Stimulated activated CD8-positive, alpha-beta memory T cell treated with anti-CD3 and anti-CD28 coated beads, Interleukin-2, amount 100 ng/mL, for 1 hour (primary cell): Measurements from ENCODE around the gene LEMD1.
"Not testable (repeated sequence)": the region's sequence is repeated elsewhere in the genome, so short reads cannot be mapped to it uniquely, and the experiment has no call there.

Experiments
- DNase-seq, 2 donors: peaks; one replicate each; pipeline ENCODE4 v3.0.0-alpha.2; 2020; ENCODE audit warnings: low read depth in 2 of 2

LEMD1 gene

GRCh38 chr1:205430696-205431305 is 8.9 kb upstream of the LEMD1 start:
- DNase-seq, result peak; percentile 9 to 37

- DNase-seq, result no peak
Measured at GRCh38 chr1:205429762-205430695, 8.2 kb upstream of the LEMD1 start.

- DNase-seq, result no peak
Measured at GRCh38 chr1:205424901-205425600, 3.2 kb upstream of the LEMD1 start.

GRCh38 chr1:205423814-205424399 is 2.1 kb upstream of the LEMD1 start:
- no peak for DNase-seq

GRCh38 chr1:205422993-205423642 is 1.3 kb upstream of the LEMD1 start:
- no peak for DNase-seq

GRCh38 chr1:205420938-205421337 is 918 bp downstream of the LEMD1 start:
- no peak for DNase-seq

- DNase-seq, result no peak
Measured at GRCh38 chr1:205417870-205418635, 3.8 kb downstream of the LEMD1 start.

- DNase-seq, result no peak
Measured at GRCh38 chr1:205416322-205416721, 5.5 kb downstream of the LEMD1 start.

GRCh38 chr1:205410581-205411298 is 11.1 kb downstream of the LEMD1 start:
- no peak for DNase-seq

GRCh38 chr1:205407970-205408369 is 13.9 kb downstream of the LEMD1 start:
- DNase-seq, result no peak

GRCh38 chr1:205406252-205406651 is 15.6 kb downstream of the LEMD1 start:
- DNase-seq, result not testable (repeated sequence)

GRCh38 chr1:205404484-205404883 is 17.4 kb downstream of the LEMD1 start:
- not testable (repeated sequence) for DNase-seq

GRCh38 chr1:205398586-205398985 is 23.3 kb downstream of the LEMD1 start:
- no peak for DNase-seq

- no peak for DNase-seq
Measured at GRCh38 chr1:205396967-205397616, 24.8 kb downstream of the LEMD1 start.

- DNase-seq, result no peak
Measured at GRCh38 chr1:205395616-205396015, 26.2 kb downstream of the LEMD1 start.

- DNase-seq, result no peak
Measured at GRCh38 chr1:205392650-205393049, 29.2 kb downstream of the LEMD1 start.

- DNase-seq, result no peak
Measured at GRCh38 chr1:205391386-205391785, 30.5 kb downstream of the LEMD1 start.

GRCh38 chr1:205387845-205388244 is 34.0 kb downstream of the LEMD1 start:
- no peak for DNase-seq

- DNase-seq, result not testable (repeated sequence)
Measured at GRCh38 chr1:205382990-205383389, 38.9 kb downstream of the LEMD1 start.

GRCh38 chr1:205382561-205382960 is 39.3 kb downstream of the LEMD1 start:
- no peak for DNase-seq
